HCT116 (cell line): ENCODE measurements around the gene GOLGA6A. TPM values are rescaled to one million over a fixed set of nuclear protein-coding genes. Genes with fewer than 3 reads are reported as not detected.

ENCODE experiments used
- ATAC-seq: fragments of 200-7000 bp; cut with Tn5 transposase; 2 replicates; pipeline ENCODE4 v1.9.1; 2020; ENCODE audit warnings: mild to moderate bottlenecking, moderate library complexity
- BruUV-seq: library from RNA; stranded (reverse); fragments of 400-500 nt; replicated peaks from 2 replicates; lab custom pipeline; 2021; lab: Mats Ljungman, UMichigan
- CTCF ChIA-PET: fragments of 300-600 bp; sonication (Branson Sonifier 250); formaldehyde crosslinking; loops from one replicate; lab custom pipeline; 2021; ENCODE audit warnings: antibody characterized with exemption; lab: Charles Lee
- POLR2A ChIA-PET: fragments of 300-600, 350-600 bp; sonication (Branson Sonifier 250); formaldehyde crosslinking; loops from one replicate; lab custom pipeline; 2021; ENCODE audit warnings: antibody characterized with exemption; lab: Charles Lee
- RAD21 ChIA-PET, 2 experiments: fragments of 300-600 bp; sonication (Branson Sonifier 250); formaldehyde crosslinking; loops; one replicate each; lab custom pipeline; 2023; ENCODE audit warnings: low total read pairs in 2 of 2; ENCODE audit not compliant: uncharacterized antibody in 2 of 2, unreplicated experiment in 2 of 2, low non-redundant PET in 1 of 2; lab: Charles Lee
- DNase-seq: peaks from one replicate; pipeline ENCODE4 v3.0.0-alpha.2; 2010; ENCODE audit warnings: low read depth, low spot score
- H2AFZ ChIP-seq: fragments of 200-600 bp; shearing (Covaris generic), sonication (generic); 2 replicates; pipeline ENCODE4 v1.6.1; 2017; ENCODE audit warnings: low read depth, mixed run types, mixed read lengths, antibody characterized with exemption, low read length; ENCODE audit not compliant: poor library complexity, severe bottlenecking
- H3K27ac ChIP-seq: 2 replicates; pipeline ENCODE4 v1.5.1; 2012; ENCODE audit warnings: low read depth, low read length
- H3K27me3 ChIP-seq: fragments of 200-600 bp; sonication (generic); 2 replicates; pipeline ENCODE4 v1.6.1; 2016; ENCODE audit warnings: mixed run types, low read length, mixed read lengths; ENCODE audit not compliant: insufficient read depth
- H3K36me3 ChIP-seq, 2 experiments: fragments of 200-500 bp in 1 of 2; fragments of 200-600 bp in 1 of 2; sonication (Bioruptor generic) in 1 of 2; sonication (generic) in 1 of 2; 2 replicates each; pipeline versions ENCODE4 v1.5.1 to v1.6.1; 2014 to 2016; ENCODE audit warnings: low read length in 2 of 2, inconsistent platforms in 1 of 2, mixed read lengths in 1 of 2, mixed run types in 1 of 2; ENCODE audit not compliant: insufficient read depth in 2 of 2, control insufficient read depth in 1 of 2
- H3K4me1 ChIP-seq, 2 experiments: fragments of 200-600 bp in 1 of 2; sonication (generic) in 1 of 2; 2 replicates each; pipeline versions ENCODE4 v1.5.1 to v1.6.1; 2012 to 2017; ENCODE audit warnings: low read length in 2 of 2, inconsistent platforms in 1 of 2, mild to moderate bottlenecking in 1 of 2, mixed read lengths in 1 of 2, mixed run types in 1 of 2, moderate library complexity in 1 of 2; ENCODE audit not compliant: insufficient read depth in 2 of 2, control insufficient read depth in 1 of 2
- H3K4me2 ChIP-seq: fragments of 200-600 bp; sonication (generic); 2 replicates; pipeline ENCODE4 v1.6.1; 2017; ENCODE audit warnings: mixed run types, low read length, mixed read lengths
- H3K4me3 ChIP-seq, 2 experiments: fragments of 200-600 bp in 1 of 2; sonication (generic) in 1 of 2; replicated peaks in 1 of 2; 2 replicates each; pipeline ENCODE4 v1.5.1; 2011 to 2016; ENCODE audit warnings: low read length in 2 of 2, control low read depth in 1 of 2, low read depth in 1 of 2, mild to moderate bottlenecking in 1 of 2, mixed read lengths in 1 of 2, mixed run types in 1 of 2
- H3K79me2 ChIP-seq: fragments of 200-600 bp; sonication (generic); 2 replicates; pipeline ENCODE4 v1.6.1; 2017; ENCODE audit warnings: mild to moderate bottlenecking, mixed run types, low read length, moderate library complexity, mixed read lengths; ENCODE audit not compliant: insufficient read depth
- H3K9ac ChIP-seq: fragments of 200-600 bp; sonication (generic); 2 replicates; pipeline ENCODE4 v1.6.1; 2016; ENCODE audit warnings: low read length, mixed read lengths
- H3K9me2 ChIP-seq: fragments of 200-600 bp; sonication (generic), shearing (Covaris generic); 2 replicates; pipeline ENCODE4 v1.6.1; 2017; ENCODE audit warnings: mixed run types, mild to moderate bottlenecking, moderate library complexity; ENCODE audit not compliant: insufficient read depth
- H3K9me3 ChIP-seq, 2 experiments: fragments of 200-500 bp in 1 of 2; fragments of 200-600 bp in 1 of 2; sonication (Bioruptor generic) in 1 of 2; sonication (generic) in 1 of 2; 2 replicates each; pipeline ENCODE4 v1.6.1; 2014 to 2017; ENCODE audit warnings: low read length in 2 of 2, mixed read lengths in 2 of 2, inconsistent platforms in 1 of 2, low read depth in 1 of 2, mild to moderate bottlenecking in 1 of 2, mixed run types in 1 of 2, moderate library complexity in 1 of 2; ENCODE audit not compliant: control insufficient read depth in 1 of 2, insufficient read depth in 1 of 2
- H4K20me1 ChIP-seq: fragments of 200-600 bp; sonication (generic), shearing (Covaris generic); 2 replicates; pipeline ENCODE4 v1.6.1; 2017; ENCODE audit warnings: mixed run types, mild to moderate bottlenecking, moderate library complexity; ENCODE audit not compliant: insufficient read depth
- CBX3 ChIP-seq: IDR thresholded peaks from 2 replicates; pipeline ENCODE4 v1.6.1; 2012; ENCODE audit warnings: low read depth
- CTCF ChIP-seq, 3 experiments: fragments of 200-600 bp in 1 of 3; sonication (generic) in 1 of 3; IDR thresholded peaks in 2 of 3; conservative IDR thresholded peaks in 1 of 3; 2 replicates each; pipeline ENCODE4 v1.5.1; 2012 to 2017; ENCODE audit warnings: low read depth in 2 of 3, low read length in 2 of 3, antibody characterized with exemption in 1 of 3, borderline replicate concordance in 1 of 3, control low read depth in 1 of 3, mild to moderate bottlenecking in 1 of 3, mixed read lengths in 1 of 3, mixed run types in 1 of 3, moderate library complexity in 1 of 3; ENCODE audit not compliant: insufficient read depth in 1 of 3
- EZH2phosphoT487 ChIP-seq: fragments of 200-600 bp; IDR thresholded peaks from 2 replicates; pipeline ENCODE4 v1.6.1; 2018; ENCODE audit warnings: antibody characterized with exemption, borderline replicate concordance
- FOSL1 ChIP-seq: IDR thresholded peaks from 2 replicates; pipeline ENCODE4 v1.6.1; 2012; ENCODE audit warnings: low read depth
- JUND ChIP-seq: IDR thresholded peaks from 2 replicates; pipeline ENCODE4 v1.6.1; 2012
- MAX ChIP-seq: IDR thresholded peaks from 2 replicates; pipeline ENCODE4 v1.6.1; 2012
- POLR2A ChIP-seq: IDR thresholded peaks from 2 replicates; pipeline ENCODE4 v1.7.0; 2011; ENCODE audit warnings: borderline replicate concordance; ENCODE audit not compliant: insufficient read depth, insufficient read length; ENCODE audit errors: extremely low read depth
- POLR2AphosphoS5 ChIP-seq: IDR thresholded peaks from 2 replicates; pipeline ENCODE4 v1.6.1; 2011; ENCODE audit warnings: mild to moderate bottlenecking, low read depth, low read length, moderate library complexity
- REST ChIP-seq: IDR thresholded peaks from 2 replicates; pipeline ENCODE4 v1.6.1; 2012; ENCODE audit warnings: low read depth
- SIN3A ChIP-seq: IDR thresholded peaks from 2 replicates; pipeline ENCODE4 v1.6.1; 2012; ENCODE audit warnings: low read depth
- SRF ChIP-seq: IDR thresholded peaks from 2 replicates; pipeline ENCODE4 v1.6.1; 2012; ENCODE audit warnings: low read depth
- ZBTB33 ChIP-seq: IDR thresholded peaks from 2 replicates; pipeline ENCODE4 v1.6.1; 2011; ENCODE audit warnings: mild to moderate bottlenecking, low read length, moderate library complexity; ENCODE audit not compliant: insufficient replicate concordance; ENCODE audit errors: extremely low read depth
- ZFX ChIP-seq: fragments of 450-650 bp; IDR thresholded peaks from 2 replicates; pipeline ENCODE4 v1.6.1; 2017
- intact Hi-C: fragments of 100-400 bp; cut with micrococcal nuclease; formaldehyde crosslinking; loops from 2 replicates; pipeline ENCODE4 v1.10.0; 2022
- total RNA-seq: library from RNA; stranded (reverse); gene quantifications from one replicate; pipeline ENCODE4 v1.2.1, GENCODE V29; 2021; ENCODE audit not compliant: unreplicated experiment

GOLGA6A gene
- total RNA-seq, 1 experiment from 2014 or later, result 0.39 TPM

GRCh38 chr15:74037171-74038117 lies 44.9 kb downstream of the GOLGA6A start:
- CTCF ChIA-PET, result interaction anchor here (0.8 to 6.5 kb wide), 16 partner anchors 8 to 86 kb away, joined by 3 to 132 read pairs (median 4); partner anchors contain the start of gene PML
- POLR2A ChIA-PET, result interaction anchor here (1.4 kb wide), 1 partner anchor 64 kb away, joined by 6 read pairs; no protein-coding TSS in a partner anchor
- intact Hi-C loops, result loop anchor here (1.0 kb wide), 1 partner anchor 64 kb away; no protein-coding TSS in a partner anchor
- H3K79me2 ChIP-seq, result no peaks in the 10 kb centered on the region
- H3K27ac ChIP-seq, result no peak overlapping the region
- H3K9ac ChIP-seq, result no peak overlapping the region
- no peaks in the 10 kb centered on the region for H4K20me1 ChIP-seq
- no peaks in the 10 kb centered on the region; a peak in 1 of 4 replicates for H3K36me3 ChIP-seq
- H3K9me3 ChIP-seq, result no peaks in the 10 kb centered on the region
- no TSS peak for BruUV-seq
- RAD21 ChIA-PET, result interaction anchor here (1.0 to 1.6 kb wide), 3 partner anchors 63 to 65 kb away, joined by 3 to 23 read pairs (median 8); no protein-coding TSS in a partner anchor
- no peak overlapping the region for H2AFZ ChIP-seq
- ATAC-seq, result no peak
- peaks cover 0 to 9% of the 10 kb centered on the region in 2 experiments; a peak in 1 of 4 replicates for H3K4me1 ChIP-seq
- no peak for DNase-seq
- no peaks in the 10 kb centered on the region for H3K9me2 ChIP-seq
- H3K4me2 ChIP-seq, result no peak overlapping the region
- TF ChIP-seq JUND (no peak), CBX3 (no peak), CTCF (IDR thresholded peaks at IDR 0.05 in 2 of 3, conservative IDR thresholded peaks at IDR 0.05 in 1 of 3; ENCODE audit: borderline replicate concordance in 1 of 3, insufficient read depth in 1 of 3, low read depth in 2 of 3, low read length in 2 of 3) (no peak; a peak in 1 of 6 replicates), REST (no peak), MAX (no peak), SIN3A (no peak), FOSL1 (no peak), ZBTB33 (no peak), EZH2phosphoT487 (no peak), POLR2A (no peak), SRF (no peak), POLR2AphosphoS5 (no peak), ZFX (no peak)
- H3K27me3 ChIP-seq, result no peaks in the 10 kb centered on the region
- H3K4me3 ChIP-seq, result no peak overlapping the region
